ENCODE measurements around the gene TOMM40L.

The TOMM40L gene

DNA sequence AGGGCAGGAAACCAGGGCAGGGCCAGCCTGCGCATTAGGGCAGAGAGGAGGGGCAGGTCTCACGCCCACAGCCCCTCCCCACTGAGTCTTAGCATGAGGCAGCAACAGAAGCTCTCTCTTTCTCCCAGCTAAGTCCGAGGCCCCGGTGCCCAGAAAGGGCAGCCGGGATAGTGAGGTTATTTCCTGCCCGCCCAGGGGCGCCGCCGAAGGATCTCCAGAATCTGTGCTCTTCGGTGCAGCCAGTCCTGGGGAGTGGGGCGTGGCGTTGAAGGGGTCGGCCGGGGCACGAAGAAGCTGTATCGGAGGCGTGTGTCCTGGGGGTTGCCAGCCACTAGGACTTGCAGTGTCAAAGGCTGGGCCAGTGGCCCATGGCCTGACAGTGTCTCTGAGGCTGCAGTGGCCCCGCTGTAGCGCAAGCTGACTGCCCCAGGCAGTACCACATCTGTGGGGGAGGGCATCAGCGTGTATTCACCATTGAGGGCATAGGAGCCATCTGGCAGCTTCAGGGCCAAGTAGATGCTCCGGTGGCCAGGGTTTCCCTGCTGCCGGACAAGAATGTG lies 34.8 kb upstream of the TOMM40L start:
- no peak for DNase-seq (ENCODE audit: low spot score in 2 of 2)
- Histone ChIP-seq H3K36me3 (replicated peaks) (no peaks in the 10 kb centered on the region), H3K4me1 (no peaks in the 10 kb centered on the region), H3K27me3 (ENCODE audit: low read depth) (no peaks in the 10 kb centered on the region), H3K4me3 (no peak overlapping the region), H3K9me3 (no peaks in the 10 kb centered on the region)
- in situ Hi-C loops (cut with MboI; ENCODE audit: low sequenced_read_pairs), result loop anchor here (25.0 kb wide), 1 partner anchor 546 kb away; the partner anchor contains the start of gene DUSP12

- DNase-seq (ENCODE audit: low spot score in 2 of 2), result no peak
- Histone ChIP-seq H3K27me3 (ENCODE audit: low read depth) (no peaks in the 10 kb centered on the region), H3K4me1 (no peaks in the 10 kb centered on the region), H3K4me3 (no peak overlapping the region), H3K9me3 (no peaks in the 10 kb centered on the region), H3K36me3 (replicated peaks) (no peaks in the 10 kb centered on the region)
- in situ Hi-C loops (cut with MboI; ENCODE audit: low sequenced_read_pairs), result loop anchor here (25.0 kb wide), 1 partner anchor 545 kb away; the partner anchor contains the start of gene DUSP12
Observed at GRCh38 chr1:161191971-161192370, 33.9 kb upstream of the TOMM40L start.

GRCh38 chr1:161192476-161193465 lies 33.1 kb upstream of the TOMM40L start:
- Histone ChIP-seq H3K4me1 (no peaks in the 10 kb centered on the region), H3K36me3 (replicated peaks) (no peaks in the 10 kb centered on the region), H3K4me3 (no peak overlapping the region), H3K9me3 (no peaks in the 10 kb centered on the region), H3K27me3 (ENCODE audit: low read depth) (no peaks in the 10 kb centered on the region)
- in situ Hi-C loops (cut with MboI; ENCODE audit: low sequenced_read_pairs), result loop anchor here (25.0 kb wide), 1 partner anchor 545 kb away; the partner anchor contains the start of gene DUSP12
- DNase-seq (ENCODE audit: low spot score in 2 of 2), result peak; percentile 67 to 78

GRCh38 chr1:161193561-161194235 lies 32.2 kb upstream of the TOMM40L start:
- no peak for DNase-seq (ENCODE audit: low spot score in 2 of 2)
- no peaks in the 10 kb centered on the region for H3K27me3 ChIP-seq (ENCODE audit: low read depth)
- no peak overlapping the region for H3K4me3 ChIP-seq
- in situ Hi-C loops (cut with MboI; ENCODE audit: low sequenced_read_pairs), result loop anchor here (25.0 kb wide), 1 partner anchor 544 kb away; the partner anchor contains the start of gene DUSP12
- no peaks in the 10 kb centered on the region for H3K36me3 ChIP-seq (replicated peaks)
- H3K4me1 ChIP-seq, result peaks cover 6% of the 10 kb centered on the region
- H3K9me3 ChIP-seq, result no peaks in the 10 kb centered on the region

- in situ Hi-C loops (cut with MboI; ENCODE audit: low sequenced_read_pairs), result loop anchor here (25.0 kb wide), 1 partner anchor 542 kb away; the partner anchor contains the start of gene DUSP12
- no peaks in the 10 kb centered on the region for H3K9me3 ChIP-seq
- H3K36me3 ChIP-seq (replicated peaks), result no peaks in the 10 kb centered on the region
- no peaks in the 10 kb centered on the region for H3K27me3 ChIP-seq (ENCODE audit: low read depth)
- peaks cover 10% of the 10 kb centered on the region for H3K4me1 ChIP-seq
- H3K4me3 ChIP-seq, result no peak overlapping the region
- DNase-seq (ENCODE audit: low spot score in 2 of 2), result no peak
Observed at GRCh38 chr1:161195171-161195570, 30.7 kb upstream of the TOMM40L start.

DNA sequence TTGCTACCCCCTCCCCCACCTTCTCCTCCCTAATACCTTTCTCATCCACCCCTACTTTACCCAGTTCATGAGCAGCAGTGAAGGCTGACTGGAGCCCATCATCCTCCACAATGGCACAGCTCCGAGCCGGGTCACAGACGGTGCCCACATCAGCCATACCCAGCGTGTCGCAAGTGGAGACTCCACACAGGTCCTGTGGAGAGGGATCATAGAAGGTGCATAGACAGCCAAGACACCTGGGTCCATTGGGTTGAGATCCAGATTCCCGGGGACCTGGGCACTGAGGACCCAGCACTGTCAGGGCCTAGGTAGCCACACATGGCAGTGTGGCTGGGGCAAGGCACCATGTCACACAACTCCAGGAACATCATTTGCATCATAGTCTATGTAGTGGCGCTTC lies 29.7 kb upstream of the TOMM40L start:
- Histone ChIP-seq H3K27me3 (ENCODE audit: low read depth) (no peaks in the 10 kb centered on the region), H3K36me3 (replicated peaks) (no peaks in the 10 kb centered on the region), H3K4me3 (no peak overlapping the region), H3K4me1 (peaks cover 14% of the 10 kb centered on the region), H3K9me3 (no peaks in the 10 kb centered on the region)
- in situ Hi-C loops (cut with MboI; ENCODE audit: low sequenced_read_pairs), result loop anchor here (25.0 kb wide), 1 partner anchor 541 kb away; the partner anchor contains the start of gene DUSP12
- DNase-seq (ENCODE audit: low spot score in 2 of 2), result no peak

- in situ Hi-C loops (cut with MboI; ENCODE audit: low sequenced_read_pairs), result loop anchor here (25.0 kb wide), 1 partner anchor 541 kb away; the partner anchor contains the start of gene DUSP12
- no peak for DNase-seq (ENCODE audit: low spot score in 2 of 2)
- Histone ChIP-seq H3K27me3 (ENCODE audit: low read depth) (no peaks in the 10 kb centered on the region), H3K4me1 (peaks cover 21% of the 10 kb centered on the region), H3K9me3 (no peaks in the 10 kb centered on the region), H3K4me3 (no peak overlapping the region), H3K36me3 (replicated peaks) (no peaks in the 10 kb centered on the region)
Observed at GRCh38 chr1:161196521-161197451, 29.1 kb upstream of the TOMM40L start.

DNA sequence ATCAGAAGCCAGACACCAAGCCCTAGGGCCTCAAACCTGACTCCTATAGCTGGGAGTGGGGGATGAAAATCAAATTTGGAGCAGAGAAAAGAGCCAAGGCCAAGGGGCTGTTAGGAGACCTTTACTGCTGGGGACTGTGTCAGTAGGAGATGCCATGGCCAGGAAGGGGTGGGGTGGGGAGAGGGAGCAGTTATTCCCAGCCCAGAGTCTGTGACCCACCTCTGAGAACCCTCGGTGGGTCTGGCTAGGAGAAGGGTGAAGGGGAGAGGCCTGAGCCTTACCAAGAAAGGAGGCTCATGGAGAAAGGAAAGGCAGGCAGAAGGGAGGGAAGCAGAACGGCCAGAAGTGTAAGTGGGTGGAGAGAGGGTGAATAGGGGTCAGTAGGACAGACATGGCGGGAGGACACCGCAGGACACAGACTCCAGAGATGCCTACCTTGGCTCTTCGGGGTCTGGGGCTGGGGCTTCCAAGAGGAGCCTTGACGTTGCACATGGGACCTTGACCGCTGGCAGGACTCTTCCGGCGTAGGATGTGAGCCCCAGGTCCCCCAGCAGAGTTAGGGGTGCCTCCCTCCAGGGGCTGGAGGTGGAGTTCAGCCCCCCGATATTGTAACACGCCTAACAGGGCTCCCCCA lies 28.2 kb upstream of the TOMM40L start:
- H3K36me3 ChIP-seq (replicated peaks), result no peaks in the 10 kb centered on the region
- peaks cover 21% of the 10 kb centered on the region for H3K4me1 ChIP-seq
- DNase-seq (ENCODE audit: low spot score in 2 of 2), result no peak
- H3K27me3 ChIP-seq (ENCODE audit: low read depth), result no peaks in the 10 kb centered on the region
- H3K4me3 ChIP-seq, result no peak overlapping the region
- no peaks in the 10 kb centered on the region for H3K9me3 ChIP-seq
- in situ Hi-C loops (cut with MboI; ENCODE audit: low sequenced_read_pairs), result loop anchor here (25.0 kb wide), 1 partner anchor 540 kb away; the partner anchor contains the start of gene DUSP12

DNA sequence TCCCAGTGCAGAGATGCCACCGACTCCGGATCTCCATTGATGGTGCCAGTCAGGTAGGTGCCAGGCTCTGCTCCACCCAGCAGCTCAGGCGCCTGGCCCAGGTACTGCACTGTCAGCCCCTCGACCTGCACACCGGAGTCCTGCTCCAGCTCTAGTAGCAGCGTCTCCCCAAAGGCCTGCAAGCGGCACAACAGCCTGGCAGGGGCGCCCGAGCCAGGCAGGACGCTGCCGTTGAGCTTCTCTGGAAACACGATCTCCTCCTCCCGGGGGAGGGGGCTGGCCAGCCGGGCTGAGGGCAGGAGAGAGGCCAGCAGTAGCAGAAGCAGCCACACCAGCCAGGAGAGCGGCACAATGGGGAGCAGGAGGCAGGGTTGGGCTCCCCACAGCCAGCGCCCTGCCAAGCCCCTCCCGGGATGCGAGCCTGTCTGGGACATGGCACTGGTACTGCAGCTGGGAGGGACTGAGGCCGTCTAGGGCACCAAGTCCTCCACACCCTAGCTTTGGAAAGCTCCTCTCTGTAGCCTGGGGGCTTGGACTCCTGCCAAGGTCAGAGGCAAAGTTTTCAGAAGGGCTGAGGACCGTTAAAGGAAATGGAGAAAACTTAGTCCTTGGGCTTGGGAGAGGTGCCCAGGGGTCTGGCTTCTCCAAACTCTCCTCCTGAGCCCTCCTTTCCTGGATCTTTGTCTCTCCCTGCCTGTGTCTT lies 27.5 kb upstream of the TOMM40L start:
- Histone ChIP-seq H3K36me3 (replicated peaks) (no peaks in the 10 kb centered on the region), H3K4me3 (no peak overlapping the region), H3K27me3 (ENCODE audit: low read depth) (no peaks in the 10 kb centered on the region), H3K9me3 (no peaks in the 10 kb centered on the region), H3K4me1 (peaks cover 21% of the 10 kb centered on the region)
- in situ Hi-C loops (cut with MboI; ENCODE audit: low sequenced_read_pairs), result loop anchor here (25.0 kb wide), 1 partner anchor 539 kb away; the partner anchor contains the start of gene DUSP12
- peak; percentile 15 to 82 for DNase-seq (ENCODE audit: low spot score in 2 of 2)

- in situ Hi-C loops (cut with MboI; ENCODE audit: low sequenced_read_pairs), result loop anchor here (25.0 kb wide), 1 partner anchor 538 kb away; the partner anchor contains the start of gene DUSP12
- peaks cover 22% of the 10 kb centered on the region for H3K4me1 ChIP-seq
- no peaks in the 10 kb centered on the region for H3K27me3 ChIP-seq (ENCODE audit: low read depth)
- DNase-seq (ENCODE audit: low spot score in 2 of 2), result no peak
- no peaks in the 10 kb centered on the region for H3K9me3 ChIP-seq
- no peak within 1 kb of the TSS for H3K4me3 ChIP-seq
- peaks cover 3% of the 10 kb centered on the region for H3K36me3 ChIP-seq (replicated peaks)
Observed at GRCh38 chr1:161198897-161199431, 26.9 kb upstream of the TOMM40L start, which contains the start of gene ADAMTS4. ADAMTS4 (minus strand) TSS chr1:161199054; CDS start chr1:161198627, 427 bp downstream.

DNA sequence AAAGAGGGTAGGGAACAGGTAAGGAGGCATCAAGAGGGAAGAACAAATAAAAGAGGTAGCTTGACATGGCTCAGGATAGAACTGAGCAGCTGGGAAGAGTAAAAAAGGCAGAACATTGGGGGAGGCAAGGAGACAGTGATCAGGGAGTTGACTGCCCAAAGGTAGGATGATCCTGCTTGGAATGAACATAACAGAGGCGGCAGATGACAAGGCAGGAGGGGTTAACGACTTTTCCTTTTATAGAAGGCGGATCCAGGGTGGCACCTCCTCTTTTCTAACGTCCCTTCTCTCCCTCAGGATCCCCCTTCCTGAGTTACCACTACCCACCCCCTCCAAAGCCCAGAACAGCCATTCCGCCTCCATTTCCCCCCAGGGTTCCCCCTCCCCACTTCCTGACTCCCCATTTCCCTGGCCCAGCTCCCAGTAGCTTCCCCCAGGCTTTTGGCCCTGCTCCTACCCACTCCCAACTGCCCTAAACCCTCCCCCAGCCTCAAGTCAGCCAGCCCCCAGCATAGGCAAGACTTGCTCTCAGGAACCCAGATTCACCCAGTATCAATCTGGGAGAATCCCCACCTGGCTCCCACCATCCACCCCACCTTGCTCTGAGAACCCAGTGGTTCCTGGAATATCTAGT lies 26.2 kb upstream of the TOMM40L start:
- H3K9me3 ChIP-seq, result no peaks in the 10 kb centered on the region
- peaks cover 10% of the 10 kb centered on the region for H3K36me3 ChIP-seq (replicated peaks)
- H3K27me3 ChIP-seq (ENCODE audit: low read depth), result no peaks in the 10 kb centered on the region
- no peak overlapping the region for H3K4me3 ChIP-seq
- in situ Hi-C loops (cut with MboI; ENCODE audit: low sequenced_read_pairs), result loop anchor here (25.0 kb wide), 1 partner anchor 538 kb away; the partner anchor contains the start of gene DUSP12
- no peak for DNase-seq (ENCODE audit: low spot score in 2 of 2)
- peaks cover 26% of the 10 kb centered on the region for H3K4me1 ChIP-seq

Data from HAP-1 (cell line).